ENCODE results near the gene LNP1. TPM values are rescaled to one million over a fixed set of nuclear protein-coding genes. Genes with fewer than 3 reads are reported as not detected.
A peak's percentile ranks its signal among the peaks of the same experiment; 100 is the strongest.

Gene LNP1
- total RNA-seq, 1 donor from 2014 or later = 2.6 TPM

DNA sequence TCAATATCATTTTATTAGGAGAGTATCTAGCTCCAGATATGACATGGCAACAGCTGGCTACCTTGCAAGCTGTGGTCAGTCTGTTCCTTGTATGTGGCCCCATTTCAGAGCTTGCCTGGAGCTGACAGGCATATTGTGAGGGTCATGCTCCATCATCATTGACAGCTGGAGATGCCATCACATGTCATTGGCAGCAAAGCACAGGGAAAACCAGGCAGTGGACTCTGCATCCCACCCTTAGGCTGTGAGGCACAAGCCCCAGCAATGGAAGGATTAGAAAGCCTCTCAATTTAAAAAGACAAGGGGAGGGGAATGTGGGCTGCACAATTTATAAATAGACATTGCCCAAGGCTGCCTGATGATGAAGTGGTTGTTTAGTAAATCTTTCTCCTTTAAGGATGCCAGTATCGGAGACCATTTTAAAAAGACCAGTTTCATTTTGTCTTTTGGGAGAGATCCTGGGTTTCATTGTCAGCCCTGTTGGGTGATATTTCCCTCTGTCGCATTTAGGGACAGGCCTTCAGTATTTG is 27.9 kb downstream of the LNP1 start:
- Histone ChIP-seq H3K4me3 (ENCODE audit: insufficient read depth, low read depth, low read length) (no peak overlapping the region), H3K36me3 (ENCODE audit: insufficient read depth, low read length) (no peaks in the 10 kb centered on the region), H3K9me3 (ENCODE audit: insufficient read depth, low read depth, low read length) (no peaks in the 10 kb centered on the region), H3K79me2 (ENCODE audit: insufficient read depth, low read length) (no peaks in the 10 kb centered on the region), H3K9ac (ENCODE audit: low read length) (no peak overlapping the region), H3K4me1 (ENCODE audit: insufficient read depth, low read length) (no peaks in the 10 kb centered on the region), H3K4me2 (ENCODE audit: low read length) (no peak overlapping the region), H2AFZ (ENCODE audit: low read depth, low read length) (no peak overlapping the region), H3K27me3 (ENCODE audit: insufficient read depth, low read length) (no peaks in the 10 kb centered on the region), H4K20me1 (ENCODE audit: insufficient read depth, low read length) (no peaks in the 10 kb centered on the region), H3K27ac (ENCODE audit: low read depth, low read length) (no peak overlapping the region)
- H3K27ac Mint-ChIP-seq (ENCODE audit: unreplicated experiment) = no peak overlapping the region
- H3K4me3 Mint-ChIP-seq (ENCODE audit: unreplicated experiment) = no peak overlapping the region
- no peaks in the 10 kb centered on the region for H3K27me3 Mint-ChIP-seq (ENCODE audit: low read depth, unreplicated experiment)
- no peak for TF ChIP-seq EZH2 (IDR thresholded peaks at IDR 0.05; ENCODE audit: insufficient read depth, low read length)
- TF ChIP-seq, protein P1, sequence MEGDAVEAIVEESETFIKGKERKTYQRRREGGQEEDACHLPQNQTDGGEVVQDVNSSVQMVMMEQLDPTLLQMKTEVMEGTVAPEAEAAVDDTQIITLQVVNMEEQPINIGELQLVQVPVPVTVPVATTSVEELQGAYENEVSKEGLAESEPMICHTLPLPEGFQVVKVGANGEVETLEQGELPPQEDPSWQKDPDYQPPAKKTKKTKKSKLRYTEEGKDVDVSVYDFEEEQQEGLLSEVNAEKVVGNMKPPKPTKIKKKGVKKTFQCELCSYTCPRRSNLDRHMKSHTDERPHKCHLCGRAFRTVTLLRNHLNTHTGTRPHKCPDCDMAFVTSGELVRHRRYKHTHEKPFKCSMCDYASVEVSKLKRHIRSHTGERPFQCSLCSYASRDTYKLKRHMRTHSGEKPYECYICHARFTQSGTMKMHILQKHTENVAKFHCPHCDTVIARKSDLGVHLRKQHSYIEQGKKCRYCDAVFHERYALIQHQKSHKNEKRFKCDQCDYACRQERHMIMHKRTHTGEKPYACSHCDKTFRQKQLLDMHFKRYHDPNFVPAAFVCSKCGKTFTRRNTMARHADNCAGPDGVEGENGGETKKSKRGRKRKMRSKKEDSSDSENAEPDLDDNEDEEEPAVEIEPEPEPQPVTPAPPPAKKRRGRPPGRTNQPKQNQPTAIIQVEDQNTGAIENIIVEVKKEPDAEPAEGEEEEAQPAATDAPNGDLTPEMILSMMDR (IDR thresholded peaks at IDR 0.05; ENCODE audit: insufficient read depth, low read depth, low read length) = no peak
- peaks cover 2% of the 10 kb centered on the region for H3K9me3 Mint-ChIP-seq (ENCODE audit: unreplicated experiment)
- DNase-seq (ENCODE audit: low read depth) (no peak), FAIRE-seq (no peak)
- no peaks in the 10 kb centered on the region for H3K4me1 Mint-ChIP-seq (ENCODE audit: low read depth, unreplicated experiment)
- H3K36me3 Mint-ChIP-seq (ENCODE audit: low read depth, unreplicated experiment) = no peaks in the 10 kb centered on the region

DNA sequence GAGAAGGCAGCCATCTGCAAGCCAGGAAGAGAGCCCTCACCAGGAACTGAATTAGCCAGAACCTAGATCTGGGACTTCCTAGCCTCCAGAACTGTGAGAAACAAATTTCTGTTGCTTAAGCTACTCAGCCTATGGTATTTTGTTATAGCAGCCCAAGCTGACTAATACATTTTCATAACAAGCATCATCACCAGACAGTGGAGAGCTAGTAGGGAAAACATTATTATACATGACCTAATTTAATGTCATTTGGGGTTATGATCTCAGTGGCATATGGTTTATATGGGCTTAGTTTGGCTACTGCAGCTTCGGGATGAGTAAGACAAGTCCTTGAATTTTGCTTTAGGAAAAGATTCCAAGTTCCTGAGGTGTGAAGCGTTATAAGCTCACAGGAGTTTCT is 35.6 kb downstream of the LNP1 start:
- DNase-seq (ENCODE audit: low read depth) = peak; percentile 7

More for the DNA sequence above, 35.6 kb downstream of the LNP1 start:
- no peaks in the 10 kb centered on the region for H4K20me1 ChIP-seq (ENCODE audit: insufficient read depth, low read length)
- no peaks in the 10 kb centered on the region for H3K27me3 Mint-ChIP-seq (ENCODE audit: low read depth, unreplicated experiment)
- no peak overlapping the region for H3K4me2 ChIP-seq (ENCODE audit: low read length)
- no peaks in the 10 kb centered on the region for H3K79me2 ChIP-seq (ENCODE audit: insufficient read depth, low read length)
- FAIRE-seq = no peak
- TF ChIP-seq, protein P1 (IDR thresholded peaks at IDR 0.05; ENCODE audit: insufficient read depth, low read depth, low read length) = no peak
- no peak for TF ChIP-seq EZH2 (IDR thresholded peaks at IDR 0.05; ENCODE audit: insufficient read depth, low read length)
- H3K4me1 ChIP-seq (ENCODE audit: insufficient read depth, low read length) = no peaks in the 10 kb centered on the region
- H3K36me3 ChIP-seq (ENCODE audit: insufficient read depth, low read length) = no peaks in the 10 kb centered on the region
- H3K36me3 Mint-ChIP-seq (ENCODE audit: low read depth, unreplicated experiment) = peaks cover 6% of the 10 kb centered on the region
- no peak overlapping the region for H3K27ac ChIP-seq (ENCODE audit: low read depth, low read length)
- H3K9me3 ChIP-seq (ENCODE audit: insufficient read depth, low read depth, low read length) = no peaks in the 10 kb centered on the region
- H3K4me3 ChIP-seq (ENCODE audit: insufficient read depth, low read depth, low read length) = no peak overlapping the region
- peaks cover 4% of the 10 kb centered on the region for H3K4me1 Mint-ChIP-seq (ENCODE audit: low read depth, unreplicated experiment)
- no peak overlapping the region for H3K9ac ChIP-seq (ENCODE audit: low read length)
- H3K4me3 Mint-ChIP-seq (ENCODE audit: unreplicated experiment) = no peak overlapping the region
- no peak overlapping the region for H2AFZ ChIP-seq (ENCODE audit: low read depth, low read length)
- no peaks in the 10 kb centered on the region for H3K27me3 ChIP-seq (ENCODE audit: insufficient read depth, low read length)
- peaks cover 6% of the 10 kb centered on the region for H3K9me3 Mint-ChIP-seq (ENCODE audit: unreplicated experiment)
- no peak overlapping the region for H3K27ac Mint-ChIP-seq (ENCODE audit: unreplicated experiment)

Data from astrocyte (in vitro differentiated cells and primary cell).